ENCODE results near the gene RAD9B. TPM values are rescaled to one million over a fixed set of nuclear protein-coding genes. Genes with fewer than 3 reads are reported as not detected.

RAD9B gene
- 0.19 to 0.30 TPM (median 0.23 TPM) in 5 replicates for total RNA-seq (2022; extraction: Qiagen RNA extraction)

DNA sequence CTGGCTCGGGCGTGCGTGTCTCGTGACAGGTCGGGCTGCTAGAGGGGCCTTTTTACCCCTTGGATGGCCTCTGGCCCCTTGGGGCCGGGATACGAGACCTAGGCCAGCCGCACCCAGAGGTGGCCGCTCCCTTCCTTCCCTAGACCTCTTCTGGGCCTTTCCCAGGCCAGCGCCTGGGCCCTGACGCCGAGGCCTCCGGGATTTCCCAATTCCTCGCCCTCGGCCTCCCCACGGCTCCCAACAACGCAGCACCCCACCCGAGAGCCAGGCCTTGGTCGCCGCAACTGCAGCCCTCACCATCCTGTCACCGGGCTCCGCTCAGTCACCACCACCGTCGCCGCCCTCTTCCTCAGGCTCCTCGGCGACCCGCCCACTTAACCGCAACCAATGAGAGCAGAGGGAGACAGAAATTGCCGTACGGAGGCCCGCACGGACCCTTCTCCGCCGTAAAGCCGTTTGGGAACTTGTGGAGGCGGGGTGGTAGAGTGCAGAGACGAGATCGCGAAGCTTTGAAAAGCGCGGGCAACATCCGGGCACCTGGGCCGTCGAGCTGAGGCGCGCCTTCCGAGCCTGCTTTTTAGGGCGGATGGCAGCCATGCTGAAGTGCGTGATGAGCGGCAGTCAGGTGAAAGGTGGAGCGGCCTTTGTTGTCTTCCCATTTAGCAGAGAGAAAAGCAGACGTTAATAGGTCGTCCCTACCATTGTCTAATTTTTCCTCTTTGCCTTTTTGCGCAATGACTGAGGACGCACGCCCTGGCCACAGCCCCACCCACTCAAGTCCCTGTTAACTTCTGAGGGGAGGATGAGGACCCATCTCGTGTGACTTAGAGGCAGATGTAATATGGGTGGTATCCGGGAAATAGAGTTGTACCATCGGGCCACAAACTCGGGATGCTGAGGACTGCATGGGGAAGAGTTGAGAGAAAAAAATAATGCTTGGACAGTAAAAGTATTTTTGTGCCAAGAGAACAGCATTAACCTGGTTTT lies at the start of gene RAD9B, which contains the start of gene VPS29:
Gene RAD9B, plus strand, starts transcription at position 580 of the 987 bp plus-strand sequence. Its CDS starts 7 bp downstream, at position 587.
Gene VPS29, minus strand, starts transcription at position 360 of the 987 bp plus-strand sequence. Its CDS starts 60 bp downstream, at position 300.

DNA sequence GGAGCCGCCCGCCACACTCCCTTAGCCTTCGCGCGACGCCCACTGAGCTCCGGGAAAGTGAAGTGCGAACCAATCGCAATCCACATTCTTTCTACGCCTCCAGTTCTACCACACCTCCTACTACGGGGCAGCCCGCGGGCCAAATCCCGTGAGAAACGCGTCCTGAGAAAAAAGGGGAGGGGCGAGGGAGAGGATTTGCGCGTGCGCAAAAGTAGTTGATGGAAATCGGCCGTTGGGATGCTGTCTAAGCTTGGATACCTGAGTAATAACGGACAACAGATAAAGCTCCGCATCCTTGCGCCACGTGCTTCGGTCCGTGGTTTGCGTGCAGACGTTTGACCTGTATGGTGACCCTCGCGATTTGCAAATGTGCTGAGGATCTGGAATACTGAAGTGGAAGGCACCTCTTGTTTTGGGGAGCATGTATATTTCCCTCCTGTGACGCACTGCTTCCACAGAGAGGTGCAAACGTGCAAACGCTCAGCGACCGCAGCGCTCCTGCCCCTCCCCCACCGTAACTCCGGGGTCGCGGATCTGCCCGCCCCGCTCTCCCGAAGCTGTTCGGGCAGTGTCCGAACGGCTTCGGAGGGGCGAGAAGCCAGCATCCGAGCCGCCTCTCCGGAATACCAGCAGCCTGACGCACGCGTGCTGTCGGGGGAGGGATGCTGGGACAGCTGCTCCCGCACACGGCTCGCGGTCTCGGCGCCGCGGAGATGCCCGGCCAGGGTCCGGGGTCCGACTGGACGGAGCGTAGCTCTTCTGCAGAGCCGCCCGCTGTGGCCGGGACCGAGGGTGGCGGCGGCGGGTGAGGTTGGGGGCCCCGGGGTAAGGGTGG lies 33.7 kb upstream of the RAD9B start, which contains the start of the genes FAM216A and GPN3:
Gene FAM216A, plus strand, starts transcription at position 632 of the 835 bp plus-strand sequence. Its CDS starts 31 bp downstream, at position 663.
Gene GPN3, minus strand, starts transcription at position 44 of the 835 bp plus-strand sequence. CDS start 54 bp downstream, outside the sequence.

Other genes with a start within 250 kb of the RAD9B start
- gene ATP2A2, start 221.1 kb upstream of the RAD9B start, total RNA-seq (2022; extraction: Qiagen RNA extraction), result 214 to 307 TPM (median 284 TPM) in 5 replicates
- gene ANAPC7, start 98.6 kb upstream of the RAD9B start, total RNA-seq (2022; extraction: Qiagen RNA extraction), result 47.0 to 60.7 TPM (median 57.1 TPM) in 5 replicates
- gene ARPC3, start 52.0 kb upstream of the RAD9B start, total RNA-seq (2022; extraction: Qiagen RNA extraction), result 439 to 870 TPM (median 445 TPM) in 5 replicates
- 27.9 to 35.0 TPM (median 33.3 TPM) in 5 replicates for gene GPN3, start 34.1 kb upstream of the RAD9B start, total RNA-seq (2022; extraction: Qiagen RNA extraction)
- 17.0 to 20.2 TPM (median 18.4 TPM) in 5 replicates for gene FAM216A, start 33.5 kb upstream of the RAD9B start, total RNA-seq (2022; extraction: Qiagen RNA extraction)
- gene VPS29, start 220 bp upstream of the RAD9B start, total RNA-seq (2022; extraction: Qiagen RNA extraction), result 146 to 158 TPM (median 148 TPM) in 5 replicates
- gene PPTC7, start 81.0 kb downstream of the RAD9B start, total RNA-seq (2022; extraction: Qiagen RNA extraction), result 26.4 to 38.1 TPM (median 32.2 TPM) in 5 replicates
- 27.8 to 34.8 TPM (median 32.9 TPM) in 5 replicates for gene TCTN1, start 111.8 kb downstream of the RAD9B start, total RNA-seq (2022; extraction: Qiagen RNA extraction)
- gene HVCN1, start 186.8 kb downstream of the RAD9B start, total RNA-seq (2022; extraction: Qiagen RNA extraction), result 0.45 to 0.83 TPM (median 0.62 TPM) in 5 replicates
- 129 to 188 TPM (median 167 TPM) in 5 replicates for gene PPP1CC, start 240.6 kb downstream of the RAD9B start, total RNA-seq (2022; extraction: Qiagen RNA extraction)

Data from A549 treated with dexamethasone at 1 μM for 4 hours (cell line).